Naive B cell (primary cell): ENCODE results near the gene ODF2L. TPM values are rescaled to one million over a fixed set of nuclear protein-coding genes. Genes with fewer than 3 reads are reported as not detected.
A peak's percentile ranks its signal among the peaks of the same experiment; 100 is the strongest.

Experiments used
- ATAC-seq, 2 donors: fragments of 150-1000 bp; cut with Tn5 transposase; 2 replicates each; pipeline ENCODE4 v1.10.0; 2021; ENCODE audit warnings: low read depth in 2 of 2, mild to moderate bottlenecking in 2 of 2, moderate library complexity in 2 of 2
- DNase-seq: peaks from one replicate; pipeline ENCODE4 v3.0.0; 2022
- H3K27ac Mint-ChIP-seq, 6 donors: one replicate each; pipeline ENCODE4 v1.8.0; 2020 to 2022; ENCODE audit warnings: mild to moderate bottlenecking in 6 of 6, mixed read lengths in 6 of 6, moderate library complexity in 5 of 6, inconsistent platforms in 2 of 6
- H3K27me3 Mint-ChIP-seq, 3 donors: one replicate each; pipeline ENCODE4 v1.8.0; 2021 to 2022; ENCODE audit warnings: mixed read lengths in 3 of 3, mild to moderate bottlenecking in 1 of 3
- H3K36me3 Mint-ChIP-seq, 2 donors: one replicate each; pipeline ENCODE4 v1.8.0; 2020 to 2022; ENCODE audit warnings: mixed read lengths in 2 of 2, inconsistent platforms in 1 of 2, mild to moderate bottlenecking in 1 of 2
- H3K4me1 Mint-ChIP-seq, 3 donors: one replicate each; pipeline ENCODE4 v1.8.0; 2020 to 2022; ENCODE audit warnings: mixed read lengths in 3 of 3, inconsistent platforms in 1 of 3, mild to moderate bottlenecking in 1 of 3, moderate library complexity in 1 of 3
- H3K4me3 Mint-ChIP-seq, 8 donors: one replicate each; pipeline ENCODE4 v1.8.0; 2020 to 2022; ENCODE audit warnings: mild to moderate bottlenecking in 8 of 8, mixed read lengths in 8 of 8, moderate library complexity in 8 of 8, inconsistent platforms in 2 of 8
- H3K9me3 Mint-ChIP-seq, 7 donors: one replicate each; pipeline ENCODE4 v1.8.0; 2020 to 2022; ENCODE audit warnings: mixed read lengths in 7 of 7, mild to moderate bottlenecking in 5 of 7, inconsistent platforms in 2 of 7, moderate library complexity in 1 of 7
- polyA plus RNA-seq, 6 donors: library from polyadenylated mRNA; unstranded; fragments of 300-500 nt; fragmentation: Illumina TruSeq; gene quantifications; one replicate each; pipeline ENCODE4 v1.2.3, GENCODE V29; 2021; ENCODE audit warnings: low read depth in 6 of 6

ODF2L gene
- polyA plus RNA-seq, 6 donors from 2014 or later: 24.2 to 46.8 (median 27.2) TPM

GRCh38 chr1:86421601-86422280 lies 25.6 kb upstream of the ODF2L start:
- Mint-ChIP-seq H3K4me3 (no peak overlapping the region), H3K27me3 (peaks cover 5 to 16% (median 9%) of the 10 kb centered on the region in 3 donors), H3K36me3 (no peaks in the 10 kb centered on the region), H3K9me3 (no peaks in the 10 kb centered on the region), H3K27ac (no peak overlapping the region), H3K4me1 (peaks cover 4 to 7% (median 5%) of the 10 kb centered on the region in 3 donors)
- ATAC-seq (no peak), DNase-seq (no peak)

GRCh38 chr1:86419277-86419903 lies 23.3 kb upstream of the ODF2L start:
- ATAC-seq: peak; percentile 97 to 98
- H3K4me1 Mint-ChIP-seq: peaks cover 4 to 7% (median 5%) of the 10 kb centered on the region in 3 donors
- H3K36me3 Mint-ChIP-seq: no peaks in the 10 kb centered on the region
- no peaks in the 10 kb centered on the region for H3K9me3 Mint-ChIP-seq
- H3K4me3 Mint-ChIP-seq: peak overlapping the region; percentile 7 to 88 (median 80)
- peak overlapping the region in 3 of 6 donors; percentile 44 to 75 (median 51) for H3K27ac Mint-ChIP-seq
- DNase-seq: peak; percentile 50
- peaks cover 0 to 16% (median 9%) of the 10 kb centered on the region in 3 donors for H3K27me3 Mint-ChIP-seq

DNA sequence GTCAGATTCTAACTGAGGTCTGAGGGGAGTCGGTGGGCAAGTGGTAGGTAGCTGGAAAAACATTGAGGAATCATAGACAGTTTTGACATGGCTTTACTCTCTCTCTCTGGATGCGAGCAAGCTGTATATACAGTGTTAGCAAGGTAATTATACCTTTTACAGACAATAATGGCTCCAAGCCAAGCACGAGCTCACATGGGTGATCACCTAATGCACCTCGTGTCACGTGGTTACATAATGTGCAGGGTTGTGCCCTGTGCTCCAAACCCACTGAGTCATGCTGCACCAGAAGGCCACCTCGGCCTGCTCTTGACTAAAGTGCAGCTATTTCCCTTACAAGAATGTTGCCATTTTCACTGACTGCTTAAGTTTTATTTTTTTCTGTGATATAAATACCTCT lies 20.2 kb upstream of the ODF2L start:
- Mint-ChIP-seq H3K4me1 (peaks cover 4 to 7% (median 5%) of the 10 kb centered on the region in 3 donors), H3K27me3 (peaks cover 0 to 4% (median 0%) of the 10 kb centered on the region in 3 donors), H3K4me3 (no peak overlapping the region), H3K27ac (no peak overlapping the region), H3K9me3 (no peaks in the 10 kb centered on the region), H3K36me3 (no peaks in the 10 kb centered on the region)
- DNase-seq (no peak), ATAC-seq (no peak)

GRCh38 chr1:86410879-86411278 lies 14.8 kb upstream of the ODF2L start:
- no peak overlapping the region for H3K4me3 Mint-ChIP-seq
- no peak for ATAC-seq
- no peak overlapping the region for H3K27ac Mint-ChIP-seq
- no peaks in the 10 kb centered on the region for H3K4me1 Mint-ChIP-seq
- no peaks in the 10 kb centered on the region for H3K27me3 Mint-ChIP-seq
- H3K9me3 Mint-ChIP-seq: no peaks in the 10 kb centered on the region
- DNase-seq: no peak
- H3K36me3 Mint-ChIP-seq: peaks cover 0 to 4% of the 10 kb centered on the region in 2 donors

DNA sequence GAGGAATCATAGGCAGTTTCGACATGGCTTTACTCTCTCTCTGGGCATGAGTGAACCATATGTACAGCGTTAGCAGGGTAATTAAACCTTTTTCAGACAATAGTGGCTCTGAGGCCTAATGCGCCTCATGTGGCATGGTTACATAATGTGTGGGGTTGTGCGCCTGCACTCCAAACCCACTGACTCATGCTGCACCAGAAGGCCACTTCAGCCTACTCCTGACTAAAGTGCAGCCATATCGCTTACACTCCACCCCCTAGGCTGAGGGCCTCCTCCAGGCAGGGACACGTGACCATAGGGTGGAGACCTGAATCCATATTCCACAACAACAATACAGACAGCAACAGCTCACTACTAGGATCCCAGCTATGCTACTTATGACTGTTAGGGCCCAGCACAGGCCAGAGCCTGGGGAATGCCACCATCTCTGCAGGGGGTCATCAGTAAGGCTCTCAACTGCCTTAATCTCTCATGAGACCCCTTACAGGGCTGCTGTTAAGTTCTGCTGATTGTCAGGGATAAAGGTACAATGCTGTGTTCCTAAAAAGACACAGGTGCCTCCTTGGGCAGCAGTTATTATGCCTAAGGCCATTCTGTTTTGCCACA lies 13.4 kb upstream of the ODF2L start:
- no peak for ATAC-seq
- Mint-ChIP-seq H3K9me3 (no peaks in the 10 kb centered on the region), H3K27me3 (no peaks in the 10 kb centered on the region), H3K27ac (peak overlapping the region in 1 of 6 donors; percentile 37), H3K4me1 (no peaks in the 10 kb centered on the region), H3K4me3 (no peak overlapping the region), H3K36me3 (peaks cover 0 to 4% of the 10 kb centered on the region in 2 donors)
- no peak for DNase-seq

DNA sequence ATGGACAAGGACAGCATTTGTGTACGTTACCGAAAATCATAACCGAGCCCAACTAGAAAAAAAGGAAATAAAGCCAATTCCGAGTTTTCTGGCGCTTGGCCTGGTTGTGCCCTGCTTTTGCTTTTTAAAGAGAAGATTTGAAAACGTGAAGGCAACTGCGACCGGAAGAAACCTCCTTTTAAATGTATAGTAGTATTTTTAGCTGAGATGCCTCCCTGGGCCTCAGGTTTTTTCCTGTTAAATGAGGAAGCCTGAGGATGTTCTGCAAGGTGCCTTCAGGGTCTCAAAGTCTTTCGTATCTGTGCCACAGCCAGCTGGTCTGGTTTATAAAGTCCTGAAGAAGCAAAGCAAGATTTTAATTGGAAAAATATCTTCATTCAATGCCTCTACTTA lies 371 bp upstream of the ODF2L start:
- Mint-ChIP-seq H3K4me3 (peak overlapping the region; percentile 92 to 99 (median 99)), H3K4me1 (peaks cover 16 to 34% (median 27%) of the 10 kb centered on the region in 3 donors), H3K9me3 (no peaks in the 10 kb centered on the region), H3K27me3 (no peaks in the 10 kb centered on the region), H3K36me3 (no peaks in the 10 kb centered on the region), H3K27ac (peak overlapping the region; percentile 92 to 99 (median 97))
- DNase-seq: no peak
- ATAC-seq: peak; percentile 24 to 39

- H3K36me3 Mint-ChIP-seq: no peaks in the 10 kb centered on the region
- H3K4me1 Mint-ChIP-seq: peaks cover 29 to 54% (median 46%) of the 10 kb centered on the region in 3 donors
- no peaks in the 10 kb centered on the region for H3K27me3 Mint-ChIP-seq
Observed at GRCh38 chr1:86394416-86394815, 1.7 kb downstream of the ODF2L start.

DNA sequence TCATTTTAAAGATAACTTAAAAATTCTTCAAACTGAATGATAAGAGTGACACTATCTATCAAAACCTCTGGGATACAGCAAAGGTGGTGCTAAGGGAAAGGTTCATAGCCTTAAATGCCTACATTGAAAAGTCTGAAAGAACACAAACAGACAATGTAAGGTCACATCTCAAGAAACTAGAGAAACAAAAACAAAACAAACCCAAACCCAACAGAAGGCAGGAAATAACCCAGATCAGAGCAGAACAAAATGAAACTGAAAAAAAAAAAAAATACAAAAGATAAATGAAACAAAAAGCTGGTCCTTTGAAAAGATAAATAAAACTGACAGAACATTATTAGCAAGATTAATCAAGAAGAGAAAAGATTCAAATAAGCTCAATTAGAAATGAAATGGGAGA lies 6.8 kb downstream of the ODF2L start:
- H3K27ac Mint-ChIP-seq: peak overlapping the region in 4 of 6 donors; percentile 7 to 72 (median 62)
- H3K9me3 Mint-ChIP-seq: peaks cover 0 to 3% (median 0%) of the 10 kb centered on the region in 7 donors
- H3K27me3 Mint-ChIP-seq: no peaks in the 10 kb centered on the region
- peak overlapping the region in 4 of 8 donors; percentile 2 to 64 (median 34) for H3K4me3 Mint-ChIP-seq
- H3K36me3 Mint-ChIP-seq: no peaks in the 10 kb centered on the region
- ATAC-seq (peak; percentile 48 to 51), DNase-seq (no peak)
- peaks cover 17 to 34% (median 32%) of the 10 kb centered on the region in 3 donors for H3K4me1 Mint-ChIP-seq

More at GRCh38 chr1:86394416-86394815, 1.7 kb downstream of the ODF2L start:
- Mint-ChIP-seq H3K27ac (peak overlapping the region in 5 of 6 donors; percentile 19 to 67 (median 58)), H3K4me3 (peak overlapping the region in 5 of 8 donors; percentile 5 to 99 (median 95)), H3K9me3 (peaks cover 0 to 3% (median 0%) of the 10 kb centered on the region in 7 donors)
- ATAC-seq (no peak), DNase-seq (no peak)

DNA sequence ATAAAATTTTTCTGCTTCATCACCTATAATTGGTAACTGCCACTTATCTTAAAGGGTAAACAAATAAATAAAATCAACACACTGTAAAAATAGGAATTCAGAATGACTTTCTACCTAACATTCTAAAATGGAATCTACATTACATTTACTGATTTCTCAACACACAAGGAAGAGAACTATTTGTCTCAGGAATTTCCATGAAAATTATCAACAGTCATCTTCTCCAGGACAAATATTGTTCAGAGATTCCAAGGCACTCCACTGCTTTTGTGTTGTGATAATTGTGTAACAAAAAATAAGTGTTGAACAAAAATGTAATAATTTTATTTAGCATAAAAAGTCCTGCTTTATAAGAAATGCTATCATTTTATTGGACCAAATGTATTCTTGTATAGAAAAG lies 7.3 kb downstream of the ODF2L start:
- no peaks in the 10 kb centered on the region for H3K27me3 Mint-ChIP-seq
- H3K27ac Mint-ChIP-seq: peak overlapping the region in 1 of 6 donors; percentile 70

DNA sequence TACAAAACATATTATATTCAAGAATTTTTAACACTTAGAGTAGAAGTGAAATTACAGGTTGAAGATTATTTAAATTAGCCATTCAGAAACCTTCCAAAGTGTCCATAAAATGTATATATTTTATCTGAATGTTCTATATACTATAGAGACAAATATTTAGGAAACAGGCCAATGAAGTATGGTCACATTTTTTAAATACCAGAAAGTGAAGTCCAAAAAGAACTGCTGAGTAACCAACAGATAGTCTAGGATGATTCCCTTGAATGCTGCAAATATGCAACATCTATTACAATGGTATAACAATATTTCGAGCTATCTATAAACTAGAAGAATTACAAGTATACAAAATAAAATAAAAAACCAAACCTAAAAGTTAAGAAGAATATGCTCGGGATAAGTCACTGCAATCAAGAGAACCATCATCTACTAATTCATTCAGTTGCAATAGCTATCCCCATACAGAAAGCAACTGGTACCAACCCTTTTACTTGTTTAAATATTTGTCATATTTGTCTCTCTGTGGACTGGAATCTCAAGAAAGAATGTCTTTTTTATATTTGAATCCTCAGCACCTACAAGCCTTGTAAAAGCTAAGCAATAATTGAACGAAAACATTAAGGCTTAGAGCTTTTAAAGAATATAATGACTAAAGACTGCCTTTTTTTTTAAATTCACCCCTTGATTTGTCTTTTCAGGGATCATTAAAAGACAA lies 8.1 kb downstream of the ODF2L start:
- Mint-ChIP-seq H3K27ac (no peak overlapping the region), H3K4me1 (peaks cover 16 to 32% (median 31%) of the 10 kb centered on the region in 3 donors), H3K27me3 (no peaks in the 10 kb centered on the region), H3K36me3 (no peaks in the 10 kb centered on the region), H3K4me3 (no peak overlapping the region), H3K9me3 (peaks cover 0 to 3% (median 0%) of the 10 kb centered on the region in 7 donors)
- DNase-seq: no peak
- no peak for ATAC-seq

More for the DNA sequence above, 7.3 kb downstream of the ODF2L start:
- H3K4me1 Mint-ChIP-seq: peaks cover 16 to 32% (median 31%) of the 10 kb centered on the region in 3 donors
- no peak overlapping the region for H3K4me3 Mint-ChIP-seq
- H3K36me3 Mint-ChIP-seq: no peaks in the 10 kb centered on the region
- peaks cover 0 to 3% (median 0%) of the 10 kb centered on the region in 7 donors for H3K9me3 Mint-ChIP-seq
- ATAC-seq: no peak
- no peak for DNase-seq

DNA sequence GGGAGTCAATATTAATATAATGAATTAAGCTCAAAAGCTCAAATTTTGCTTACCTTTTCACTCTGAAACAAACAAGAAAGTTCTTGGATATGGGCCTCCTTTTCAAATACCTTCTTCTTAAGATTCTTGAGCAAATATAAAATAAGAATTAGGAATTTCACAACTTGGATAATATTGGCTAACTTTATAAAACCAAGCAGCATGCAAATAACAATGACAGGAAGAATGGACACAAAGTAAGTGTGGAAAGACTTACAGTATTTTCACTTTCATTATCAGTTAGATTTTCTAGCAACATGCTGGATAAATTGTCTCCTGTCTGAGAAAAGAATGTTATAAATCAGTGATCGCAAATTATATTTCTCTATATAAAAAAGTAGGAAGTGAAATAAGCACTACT lies 13.2 kb downstream of the ODF2L start:
- H3K36me3 Mint-ChIP-seq: peaks cover 6 to 14% of the 10 kb centered on the region in 2 donors
- no peak for DNase-seq
- peak overlapping the region in 2 of 6 donors; percentile 19 to 39 for H3K27ac Mint-ChIP-seq
- peaks cover 0 to 8% (median 0%) of the 10 kb centered on the region in 3 donors for H3K4me1 Mint-ChIP-seq
- ATAC-seq: no peak
- no peaks in the 10 kb centered on the region for H3K27me3 Mint-ChIP-seq
- peaks cover 0 to 8% (median 6%) of the 10 kb centered on the region in 7 donors for H3K9me3 Mint-ChIP-seq
- H3K4me3 Mint-ChIP-seq: peak overlapping the region in 1 of 8 donors; percentile 36

DNA sequence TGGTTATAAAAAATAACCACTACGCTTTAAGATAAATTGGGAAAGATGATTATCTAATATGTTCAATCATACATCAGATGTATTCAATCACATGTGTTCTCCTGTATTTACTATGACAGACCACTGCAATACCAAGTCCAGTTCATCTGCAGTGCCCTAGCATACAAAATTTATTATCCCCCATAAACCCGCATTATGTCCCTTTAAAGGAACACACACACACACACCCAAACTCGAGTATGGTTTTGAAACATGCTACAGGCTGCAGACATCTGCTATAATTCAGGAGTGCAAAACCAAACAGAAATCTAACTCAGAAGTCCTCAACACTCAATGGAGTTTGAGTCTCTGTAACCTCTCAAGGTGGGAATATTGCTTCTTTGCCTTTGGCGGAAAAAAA lies 14.9 kb downstream of the ODF2L start:
- H3K4me1 Mint-ChIP-seq: peaks cover 0 to 8% (median 0%) of the 10 kb centered on the region in 3 donors
- H3K4me3 Mint-ChIP-seq: no peak overlapping the region
- peaks cover 22 to 29% of the 10 kb centered on the region in 2 donors for H3K36me3 Mint-ChIP-seq
- no peaks in the 10 kb centered on the region for H3K27me3 Mint-ChIP-seq
- DNase-seq (no peak), ATAC-seq (no peak)
- H3K9me3 Mint-ChIP-seq: peaks cover 0 to 23% (median 15%) of the 10 kb centered on the region in 7 donors
- H3K27ac Mint-ChIP-seq: no peak overlapping the region
